Tibial artery (tissue), 4 donors: ENCODE data around the gene RBFOX1.

ENCODE experiments used
- DNase-seq, 2 donors: peaks; one replicate each; pipeline ENCODE4 v3.0.0-alpha.2; 2019
- H3K27ac ChIP-seq, 2 donors: fragments of 200-600 bp; sonication (generic) in 1 of 2; 1 replicate in 1 of 2; 2 replicates in 1 of 2; pipeline ENCODE4 v1.5.1; 2018 to 2019; ENCODE audit warnings: mild to moderate bottlenecking in 1 of 2
- H3K27me3 ChIP-seq, 2 donors: fragments of 200-600 bp; sonication (generic) in 1 of 2; one replicate each; pipeline versions ENCODE4 v1.5.1 to v1.6.0; 2016 to 2019
- H3K36me3 ChIP-seq, 3 donors: fragments of 200-600 bp; sonication (generic) in 2 of 3; one replicate each; pipeline ENCODE4 v1.5.1; 2016 to 2019; ENCODE audit warnings: mild to moderate bottlenecking in 2 of 3
- H3K4me1 ChIP-seq, 4 donors: fragments of 200-600 bp; sonication (generic) in 2 of 4; 1 replicate in 3 of 4; 2 replicates in 1 of 4; pipeline ENCODE4 v1.5.1; 2016 to 2019
- H3K4me3 ChIP-seq, 2 donors: fragments of 200-600 bp; sonication (generic) in 1 of 2; 1 replicate in 1 of 2; 2 replicates in 1 of 2; pipeline ENCODE4 v1.5.1; 2018 to 2019; ENCODE audit warnings: mild to moderate bottlenecking in 2 of 2
- H3K9me3 ChIP-seq, 3 donors: fragments of 200-600 bp; sonication (generic) in 1 of 3; one replicate each; pipeline ENCODE4 v1.5.1; 2016 to 2019
- CTCF ChIP-seq, 2 experiments: fragments of 200-600 bp in 1 of 2; fragments of 450-650 bp in 1 of 2; IDR thresholded peaks; one replicate each; pipeline ENCODE4 v1.5.1; 2017 to 2019; ENCODE audit warnings: antibody characterized with exemption in 2 of 2, mild to moderate bottlenecking in 1 of 2, moderate library complexity in 1 of 2
- intact Hi-C: fragments of 100-400 bp; cut with DNase I; formaldehyde crosslinking; loops from one replicate; pipeline ENCODE4 v1.15.0; 2023; ENCODE audit warnings: low total_unique reads

Gene RBFOX1

GRCh38 chr16:7303052-7303610, 29.5 kb upstream of the RBFOX1 start:
- H3K27me3 ChIP-seq = peaks cover 0 to 13% of the 10 kb centered on the region in 2 donors
- no peak for TF ChIP-seq CTCF (IDR thresholded peaks at IDR 0.05)
- H3K27ac ChIP-seq = no peak overlapping the region
- peaks cover 0 to 9% (median 0%) of the 10 kb centered on the region in 4 donors for H3K4me1 ChIP-seq
- no peak overlapping the region for H3K4me3 ChIP-seq
- no peaks in the 10 kb centered on the region for H3K9me3 ChIP-seq
- H3K36me3 ChIP-seq = no peaks in the 10 kb centered on the region
- no peak for DNase-seq
- intact Hi-C loops = no loop called here

- H3K36me3 ChIP-seq = no peaks in the 10 kb centered on the region
- DNase-seq = no peak
- H3K27ac ChIP-seq = no peak overlapping the region
- intact Hi-C loops = no loop called here
- no peak for TF ChIP-seq CTCF (IDR thresholded peaks at IDR 0.05)
- H3K9me3 ChIP-seq = no peaks in the 10 kb centered on the region
- peaks cover 0 to 9% (median 0%) of the 10 kb centered on the region in 4 donors for H3K4me1 ChIP-seq
- peaks cover 0 to 13% of the 10 kb centered on the region in 2 donors for H3K27me3 ChIP-seq
- H3K4me3 ChIP-seq = no peak overlapping the region
These were observed 28.9 kb upstream of the RBFOX1 start for GRCh38 chr16:7303660-7304200.

GRCh38 chr16:7304279-7304678, 28.4 kb upstream of the RBFOX1 start:
- no peak for TF ChIP-seq CTCF (IDR thresholded peaks at IDR 0.05)
- Histone ChIP-seq H3K9me3 (no peaks in the 10 kb centered on the region), H3K4me3 (no peak overlapping the region), H3K4me1 (peaks cover 0 to 9% (median 0%) of the 10 kb centered on the region in 4 donors), H3K36me3 (no peaks in the 10 kb centered on the region), H3K27me3 (peaks cover 0 to 13% of the 10 kb centered on the region in 2 donors), H3K27ac (no peak overlapping the region)
- intact Hi-C loops = no loop called here
- no peak for DNase-seq

GRCh38 chr16:7304958-7305357, 27.7 kb upstream of the RBFOX1 start:
- DNase-seq = no peak
- Histone ChIP-seq H3K4me1 (peaks cover 0 to 9% (median 0%) of the 10 kb centered on the region in 4 donors), H3K27ac (no peak overlapping the region), H3K9me3 (no peaks in the 10 kb centered on the region), H3K4me3 (no peak overlapping the region), H3K27me3 (peaks cover 0 to 13% of the 10 kb centered on the region in 2 donors), H3K36me3 (no peaks in the 10 kb centered on the region)
- intact Hi-C loops = no loop called here
- no peak for TF ChIP-seq CTCF (IDR thresholded peaks at IDR 0.05)

- Histone ChIP-seq H3K36me3 (no peaks in the 10 kb centered on the region), H3K27ac (no peak overlapping the region), H3K4me1 (no peaks in the 10 kb centered on the region), H3K9me3 (no peaks in the 10 kb centered on the region), H3K27me3 (no peaks in the 10 kb centered on the region), H3K4me3 (no peak overlapping the region)
- intact Hi-C loops = no loop called here
- no peak for TF ChIP-seq CTCF (IDR thresholded peaks at IDR 0.05)
- no peak for DNase-seq
These were observed 19.5 kb upstream of the RBFOX1 start for GRCh38 chr16:7313170-7313569.
